Measurements from ENCODE around the gene FAM50A. TPM values are rescaled to one million over a fixed set of nuclear protein-coding genes. Genes with fewer than 3 reads are reported as not detected.
A peak's percentile ranks its signal among the peaks of the same experiment; 100 is the strongest.

FAM50A gene
- total RNA-seq, 4 donors from 2014 or later, result 39.9 to 76.3 (median 47.4) TPM

DNA sequence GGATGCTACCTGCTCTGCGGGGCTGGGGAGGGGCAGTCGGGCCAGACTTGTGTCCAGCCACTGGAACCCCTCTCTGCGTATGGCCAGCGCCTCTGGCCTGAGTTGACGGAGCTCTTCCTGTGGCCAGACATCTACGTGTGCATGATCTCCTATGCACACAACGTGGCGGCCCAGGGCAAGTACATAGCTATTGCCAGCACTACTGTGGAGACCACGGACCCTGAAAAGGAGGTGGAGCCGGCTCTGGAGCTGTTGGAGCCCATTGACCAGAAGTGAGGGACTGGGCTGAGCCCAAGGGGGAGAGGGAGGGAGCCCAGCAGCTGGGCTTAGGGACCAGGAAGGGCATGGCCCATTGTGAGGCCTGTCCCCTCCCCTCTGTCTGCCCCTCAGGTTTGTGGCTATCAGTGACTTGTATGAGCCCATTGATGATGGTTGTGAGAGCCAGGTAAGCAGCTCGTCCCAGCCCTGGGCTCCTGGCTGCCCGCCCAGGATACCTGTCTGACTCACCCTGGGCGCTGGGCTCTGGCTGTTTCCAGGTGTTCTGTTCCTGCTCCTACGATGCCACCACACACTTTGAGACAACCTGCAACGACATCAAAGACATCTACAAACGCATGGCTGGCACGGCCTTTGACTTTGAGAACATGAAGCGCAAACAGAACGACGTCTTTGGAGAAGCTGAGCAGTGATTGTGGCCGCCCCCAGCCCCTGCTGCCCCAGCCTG, 1.8 kb upstream of the FAM50A start:
- intact Hi-C loops (cut with DNase I), result no loop called here
- WGBS, 2 donors, result 94 to 100% methylated on average over 2 to 9 of the region's 21 CpGs
- Histone ChIP-seq H3K36me3 (peaks cover 0 to 2% of the 10 kb centered on the region in 2 donors), H3K27me3 (no peaks in the 10 kb centered on the region), H3K9me3 (no peaks in the 10 kb centered on the region), H3K27ac (no peak overlapping the region), H3K4me1 (peaks cover 17 to 18% of the 10 kb centered on the region in 2 donors), H3K4me3 (replicated peaks in 1 of 3) (no peak overlapping the region)
- DNase-seq, result no peak
- TF ChIP-seq, protein P1, sequence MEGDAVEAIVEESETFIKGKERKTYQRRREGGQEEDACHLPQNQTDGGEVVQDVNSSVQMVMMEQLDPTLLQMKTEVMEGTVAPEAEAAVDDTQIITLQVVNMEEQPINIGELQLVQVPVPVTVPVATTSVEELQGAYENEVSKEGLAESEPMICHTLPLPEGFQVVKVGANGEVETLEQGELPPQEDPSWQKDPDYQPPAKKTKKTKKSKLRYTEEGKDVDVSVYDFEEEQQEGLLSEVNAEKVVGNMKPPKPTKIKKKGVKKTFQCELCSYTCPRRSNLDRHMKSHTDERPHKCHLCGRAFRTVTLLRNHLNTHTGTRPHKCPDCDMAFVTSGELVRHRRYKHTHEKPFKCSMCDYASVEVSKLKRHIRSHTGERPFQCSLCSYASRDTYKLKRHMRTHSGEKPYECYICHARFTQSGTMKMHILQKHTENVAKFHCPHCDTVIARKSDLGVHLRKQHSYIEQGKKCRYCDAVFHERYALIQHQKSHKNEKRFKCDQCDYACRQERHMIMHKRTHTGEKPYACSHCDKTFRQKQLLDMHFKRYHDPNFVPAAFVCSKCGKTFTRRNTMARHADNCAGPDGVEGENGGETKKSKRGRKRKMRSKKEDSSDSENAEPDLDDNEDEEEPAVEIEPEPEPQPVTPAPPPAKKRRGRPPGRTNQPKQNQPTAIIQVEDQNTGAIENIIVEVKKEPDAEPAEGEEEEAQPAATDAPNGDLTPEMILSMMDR (IDR thresholded peaks at IDR 0.05), result no peak
- TF ChIP-seq POLR2A (IDR thresholded peaks at IDR 0.05), result no peak

DNA sequence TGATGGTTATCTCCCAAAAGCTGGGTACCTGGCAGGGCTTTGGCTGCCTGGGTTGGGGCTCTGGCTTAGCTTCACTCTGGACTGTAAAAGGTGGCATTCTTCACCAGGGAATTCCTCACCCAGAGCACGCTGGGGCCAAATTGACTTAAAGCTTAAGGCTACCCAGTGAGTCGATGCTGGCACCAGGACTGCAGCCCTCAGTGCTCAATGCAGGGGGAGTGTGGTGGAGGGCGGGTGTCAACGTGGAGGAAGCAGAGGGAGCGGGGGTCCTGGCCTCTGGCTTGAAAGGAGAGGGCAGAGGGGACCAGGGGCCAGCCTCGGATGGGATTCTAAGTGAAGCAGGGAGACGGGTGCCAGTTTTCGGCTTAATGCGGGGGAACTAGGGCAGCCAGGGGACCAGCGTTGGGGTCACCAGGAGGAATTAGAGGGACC, 446 bp upstream of the FAM50A start:
- TF ChIP-seq, protein P1 (IDR thresholded peaks at IDR 0.05), result no peak
- no peak for TF ChIP-seq POLR2A (IDR thresholded peaks at IDR 0.05)
- Histone ChIP-seq H3K27ac (peak overlapping the region; percentile 46 to 68 (median 68)), H3K4me1 (peaks cover 12 to 17% of the 10 kb centered on the region in 2 donors), H3K9me3 (no peaks in the 10 kb centered on the region), H3K27me3 (no peaks in the 10 kb centered on the region), H3K4me3 (replicated peaks in 1 of 3) (peak overlapping the region in 1 of 3 donors; percentile 28), H3K36me3 (peaks cover under 1 to 5% of the 10 kb centered on the region in 2 donors)
- DNase-seq, result peak in 1 of 2 donors; percentile 12
- intact Hi-C loops (cut with DNase I), result no loop called here
- 18 to 70% methylated on average over 2 to 6 of the region's 10 CpGs for WGBS, 2 donors

DNA sequence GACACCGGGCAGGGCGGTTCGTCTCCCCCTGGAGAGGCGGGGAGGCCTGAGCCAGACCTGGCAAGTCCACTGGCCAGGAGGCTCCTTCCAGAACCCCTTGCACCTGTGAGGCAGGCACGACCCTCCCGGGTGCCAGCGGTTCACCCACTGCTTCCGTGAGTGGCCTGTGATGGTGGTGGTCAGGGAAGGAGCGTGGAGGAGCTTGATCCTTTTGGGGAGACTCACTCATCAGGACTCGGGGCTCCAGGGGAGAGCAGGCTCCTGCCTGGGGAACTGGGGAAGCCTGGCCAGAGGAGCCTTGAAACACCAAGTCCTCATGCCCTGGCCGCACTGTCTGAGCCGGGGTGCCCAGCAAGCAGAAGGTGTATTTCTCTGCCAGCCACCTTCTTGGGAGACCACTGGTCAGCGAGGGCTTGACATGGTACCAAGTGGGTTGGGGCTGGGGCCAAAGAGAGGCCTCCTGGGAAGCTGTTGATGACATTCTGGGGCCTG, 860 bp downstream of the FAM50A start:
- 56% methylated on average over 9 of the region's 13 CpGs; no CpG with 5 or more reads in 1 of the 2 donors for WGBS, 2 donors
- H3K4me3 ChIP-seq (replicated peaks in 1 of 3), result peak overlapping the region in 2 of 3 donors; percentile 14 to 51
- TF ChIP-seq POLR2A (IDR thresholded peaks at IDR 0.05), result no peak
- TF ChIP-seq, protein P1 (IDR thresholded peaks at IDR 0.05), result no peak
- peaks cover 8 to 9% of the 10 kb centered on the region in 2 donors for H3K36me3 ChIP-seq
- H3K9me3 ChIP-seq, result no peaks in the 10 kb centered on the region
- no peaks in the 10 kb centered on the region for H3K27me3 ChIP-seq
- peaks cover 11 to 14% of the 10 kb centered on the region in 2 donors for H3K4me1 ChIP-seq
- intact Hi-C loops (cut with DNase I), result no loop called here
- H3K27ac ChIP-seq, result peak overlapping the region; percentile 21 to 68 (median 57)
- DNase-seq, result no peak

DNA sequence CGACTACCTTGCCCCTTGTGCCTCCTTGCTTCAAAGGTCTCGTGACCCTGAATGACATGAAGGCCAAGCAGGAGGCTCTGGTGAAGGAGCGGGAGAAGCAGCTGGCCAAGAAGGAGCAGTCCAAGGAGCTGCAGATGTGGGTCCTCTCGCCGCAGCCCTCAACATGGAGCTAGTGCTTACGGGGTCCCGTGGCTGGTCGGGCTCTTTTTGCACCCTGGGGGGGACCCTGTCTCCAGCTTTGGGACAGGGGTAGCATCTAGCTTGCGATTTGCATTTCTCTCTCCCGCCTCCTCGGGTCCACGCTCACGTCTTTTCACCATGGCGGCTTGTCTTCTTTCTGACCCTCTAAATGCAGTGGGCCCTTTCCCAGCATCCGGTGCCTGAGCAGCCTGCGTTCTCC, 1.8 kb downstream of the FAM50A start:
- intact Hi-C loops (cut with DNase I), result no loop called here

More for the DNA sequence above, 1.8 kb downstream of the FAM50A start:
- WGBS, 2 donors, result 97 to 100% methylated on average over 3 to 7 of the region's 16 CpGs
- H3K4me1 ChIP-seq, result peaks cover 11 to 14% of the 10 kb centered on the region in 2 donors
- no peaks in the 10 kb centered on the region for H3K27me3 ChIP-seq
- no peak for DNase-seq
- TF ChIP-seq, protein P1 (IDR thresholded peaks at IDR 0.05), result no peak
- TF ChIP-seq POLR2A (IDR thresholded peaks at IDR 0.05), result no peak
- peaks cover 8 to 9% of the 10 kb centered on the region in 2 donors for H3K36me3 ChIP-seq
- H3K4me3 ChIP-seq (replicated peaks in 1 of 3), result no peak overlapping the region
- H3K27ac ChIP-seq, result no peak overlapping the region
- H3K9me3 ChIP-seq, result no peaks in the 10 kb centered on the region
